Glomerular visceral epithelial cell (primary cell): ENCODE measurements around the gene FEM1B.

Experiments used
- DNase-seq: peaks from one replicate; pipeline ENCODE4 v3.0.0-alpha.2; 2016; ENCODE audit errors: extremely low spot score

FEM1B gene

DNA sequence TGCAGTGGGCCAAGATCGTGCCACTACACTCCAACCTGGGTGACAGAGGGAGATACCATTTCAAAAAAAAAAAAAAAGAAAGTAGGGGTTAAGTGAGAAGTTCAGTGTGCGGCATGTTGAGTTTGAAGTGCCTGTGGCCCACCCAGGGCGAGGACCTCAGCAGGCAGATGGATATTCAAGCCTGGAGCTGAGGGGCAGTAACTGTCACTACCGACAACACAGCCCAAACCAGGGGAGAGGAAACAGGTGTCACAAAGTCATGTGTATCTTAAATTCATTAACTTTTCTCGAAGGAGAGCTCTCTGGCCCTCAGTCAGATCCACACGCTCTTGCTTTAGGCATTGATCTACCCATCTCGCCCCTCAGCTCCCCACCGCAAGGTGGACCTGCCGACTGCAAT, 45.3 kb downstream of the FEM1B start:
- no peak for DNase-seq

DNA sequence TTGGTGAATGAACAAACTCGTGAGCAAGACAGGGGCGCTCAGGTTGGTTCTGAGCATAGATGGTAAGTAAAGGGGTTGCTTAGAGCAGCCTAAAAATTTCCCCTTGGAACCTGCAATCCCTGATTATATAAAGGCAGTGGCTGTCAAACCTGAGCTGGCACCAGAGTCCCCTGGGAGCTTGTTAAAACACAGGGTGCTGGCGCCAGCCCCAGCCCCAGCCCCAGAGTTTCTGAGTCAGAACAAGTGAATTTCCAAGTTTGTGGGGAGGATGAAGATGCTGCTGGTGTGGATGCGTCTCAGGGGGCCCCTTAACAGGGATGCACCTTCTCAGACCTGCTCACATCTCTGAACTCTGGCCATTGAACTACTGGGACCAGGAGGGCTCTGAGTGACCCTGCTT, 48.2 kb downstream of the FEM1B start:
- DNase-seq, result no peak

DNA sequence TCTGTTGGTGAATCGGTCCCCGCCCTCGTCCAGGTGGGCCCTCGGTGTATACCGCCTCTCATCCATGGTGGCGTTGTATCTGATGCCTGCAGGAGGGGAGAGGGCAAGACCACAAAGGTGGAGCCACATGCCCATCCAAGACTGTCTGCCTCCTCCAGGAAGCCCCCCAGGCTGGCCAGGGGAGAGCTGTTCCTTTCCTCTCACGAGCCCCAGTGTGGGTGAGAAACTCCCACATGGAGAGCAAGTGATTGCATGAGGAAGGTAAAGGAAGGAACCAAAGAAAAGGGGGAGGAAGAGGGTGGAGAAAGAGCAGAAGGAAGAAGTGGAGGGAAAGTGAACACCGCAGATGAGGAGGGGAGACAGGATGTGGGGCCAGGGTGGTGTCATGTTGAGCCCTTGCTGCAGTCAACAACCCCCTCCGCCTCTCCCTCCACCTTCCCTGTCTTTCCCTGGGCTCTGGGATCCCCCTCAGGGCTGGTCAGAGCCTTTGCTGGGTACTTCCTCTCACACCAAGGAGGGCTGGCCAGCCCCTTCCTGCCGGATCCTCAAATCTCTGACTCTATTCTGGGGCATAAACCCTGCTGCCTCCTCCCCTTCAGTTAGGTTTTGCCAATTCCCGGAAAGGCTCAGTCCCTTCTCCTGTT, 49.3 kb downstream of the FEM1B start:
- no peak for DNase-seq

DNA sequence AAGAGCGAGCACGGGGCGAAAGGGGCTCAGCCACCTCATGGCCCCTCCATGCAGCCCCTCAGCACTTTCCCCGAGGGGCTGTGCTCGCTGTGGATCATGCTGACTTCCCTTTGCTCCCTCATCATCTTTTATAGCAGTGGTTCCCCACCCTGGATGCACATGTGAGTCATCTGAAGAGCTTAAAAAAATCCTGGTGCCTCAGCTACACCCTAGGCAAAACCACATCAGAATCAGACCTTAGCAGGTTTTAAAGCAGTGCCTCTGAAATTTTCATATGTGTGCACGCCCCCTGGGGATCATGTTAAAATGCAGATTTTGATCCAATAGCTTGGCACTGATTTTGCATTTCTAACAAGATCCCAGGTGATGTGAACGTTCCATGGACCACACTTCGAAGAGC, 50.9 kb downstream of the FEM1B start:
- DNase-seq, result no peak

DNA sequence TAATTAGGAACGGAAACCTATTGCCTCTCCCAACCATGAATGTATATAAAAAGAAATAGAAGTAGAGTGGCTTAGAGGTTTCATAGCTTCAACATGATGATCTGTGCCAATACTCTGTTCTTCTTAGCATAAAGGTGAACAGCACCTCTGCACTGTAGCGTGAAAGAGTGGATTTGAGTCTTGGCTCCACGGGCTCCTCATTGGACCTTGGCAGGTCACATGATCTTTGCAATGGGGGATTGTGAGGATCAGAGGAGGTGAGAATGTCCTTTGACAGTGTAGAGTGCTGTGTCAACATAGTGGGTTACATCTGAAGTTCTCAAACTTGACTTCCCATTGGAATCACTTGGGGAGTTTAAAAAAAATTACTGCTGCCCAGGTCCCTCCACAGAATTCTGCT, 51.4 kb downstream of the FEM1B start:
- no peak for DNase-seq

DNA sequence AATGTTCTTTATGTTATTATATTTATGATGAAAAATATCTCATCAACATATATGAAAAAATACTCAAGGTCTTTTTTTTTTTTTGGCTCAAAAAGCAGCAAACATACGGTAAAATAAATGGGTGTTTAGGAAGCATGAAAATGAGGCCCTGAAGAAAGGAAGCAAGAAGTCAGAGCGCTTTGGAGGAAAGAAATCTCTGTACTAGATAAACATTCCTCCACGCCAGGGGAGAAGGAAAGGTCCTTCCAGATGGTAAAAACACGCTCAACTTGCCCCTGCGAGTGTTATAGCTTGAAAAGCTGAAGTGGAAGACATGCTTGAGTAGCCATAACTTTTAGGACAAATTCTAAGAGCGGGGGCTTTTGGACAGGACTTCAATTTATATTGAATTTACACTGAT, 52.9 kb downstream of the FEM1B start:
- no peak for DNase-seq

DNA sequence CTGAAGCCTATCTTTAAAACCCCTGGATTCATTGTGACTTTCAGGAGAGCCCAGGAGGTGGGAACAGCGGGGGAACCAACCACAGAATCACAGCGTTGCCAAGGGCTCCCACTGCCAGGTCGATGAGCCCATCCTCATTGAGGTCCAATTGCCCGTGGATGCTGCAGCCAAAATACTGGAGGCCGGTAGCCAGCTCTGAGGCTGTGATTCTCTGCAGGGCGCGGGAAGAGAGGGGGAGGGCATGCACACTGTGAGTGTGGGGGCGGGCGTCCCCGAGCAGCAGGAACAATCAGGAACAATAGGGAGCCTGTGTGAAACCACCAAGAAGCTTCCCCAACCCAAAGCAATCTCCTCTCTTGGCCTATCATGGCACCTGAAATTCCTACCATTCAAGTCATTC, 53.4 kb downstream of the FEM1B start:
- no peak for DNase-seq

DNA sequence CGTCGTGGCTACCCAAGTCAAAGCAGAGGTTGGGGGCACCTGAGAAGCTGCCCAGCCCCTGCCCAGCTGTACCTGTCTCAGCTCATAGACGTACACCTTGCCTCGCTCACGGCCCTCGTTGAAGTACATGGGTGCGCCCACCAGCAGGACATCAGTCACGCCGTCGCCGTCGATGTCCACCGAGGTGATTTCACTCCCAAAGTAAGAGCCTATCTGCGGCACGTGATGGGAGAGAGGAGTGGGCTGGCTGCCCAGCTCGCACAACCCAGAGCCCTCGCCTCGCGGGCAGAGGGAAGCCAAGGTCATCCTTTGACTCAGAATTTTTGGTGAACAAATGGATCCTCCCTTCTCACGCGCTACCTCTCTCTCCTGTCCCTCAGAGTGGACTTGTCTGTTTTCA, 54.7 kb downstream of the FEM1B start:
- no peak for DNase-seq

DNA sequence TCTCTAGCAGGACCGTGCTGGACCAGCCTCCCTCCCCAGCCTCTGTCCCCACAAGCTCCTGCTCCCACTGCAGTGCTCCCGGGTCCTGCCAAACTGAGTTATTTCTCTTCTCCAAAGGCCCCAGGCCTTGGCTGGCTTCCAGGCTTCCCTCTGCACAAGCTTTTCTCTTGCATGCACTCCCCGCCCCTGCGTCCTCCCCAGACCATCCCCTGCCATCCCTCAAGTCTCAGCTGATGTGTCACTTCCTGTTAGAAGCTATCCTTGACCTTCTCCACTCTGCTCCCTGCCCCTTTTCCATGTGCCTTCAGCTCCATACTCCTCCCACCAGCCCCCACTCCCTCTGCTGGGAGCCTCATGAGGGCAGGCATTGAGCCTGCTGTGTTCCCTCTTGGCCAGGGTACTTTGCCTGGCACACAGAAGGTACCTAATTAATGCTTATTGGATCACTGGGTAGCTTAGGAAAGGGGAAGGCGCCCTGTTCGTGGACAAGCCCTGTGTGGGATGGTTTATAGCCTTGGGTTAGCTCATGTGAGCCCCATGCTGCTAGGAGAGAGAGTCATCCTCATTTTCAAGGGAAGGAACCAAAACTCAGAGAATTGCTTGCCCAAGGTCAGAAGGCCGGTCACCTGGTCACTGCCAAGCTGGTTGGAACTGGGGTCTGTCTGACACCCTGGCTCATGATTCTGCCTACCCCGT, 56.4 kb downstream of the FEM1B start:
- DNase-seq, result peak; percentile 43

DNA sequence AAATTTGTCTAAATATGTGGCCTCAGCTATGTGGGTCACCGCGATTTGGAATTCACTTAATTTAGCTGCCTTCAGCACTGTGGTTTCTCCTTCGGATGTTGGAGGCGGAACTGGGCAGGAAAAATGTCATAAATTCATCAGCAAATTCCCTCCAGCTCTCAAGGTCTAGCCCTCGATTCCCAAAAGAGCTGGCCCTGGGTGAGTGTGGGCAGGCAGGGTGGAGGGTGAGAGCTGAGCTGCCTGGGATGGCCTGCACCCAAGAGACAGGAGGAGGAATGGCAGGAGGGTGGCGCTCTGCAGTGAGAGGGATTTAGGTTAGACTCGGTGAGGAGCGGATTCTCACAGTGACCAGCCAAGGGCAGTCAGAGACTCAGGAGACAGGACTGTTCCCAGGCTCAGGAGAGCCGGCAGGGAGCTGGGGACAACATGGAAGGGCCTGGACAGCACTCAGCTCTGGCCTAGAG, 57.1 kb downstream of the FEM1B start:
- DNase-seq, result peak; percentile 33

DNA sequence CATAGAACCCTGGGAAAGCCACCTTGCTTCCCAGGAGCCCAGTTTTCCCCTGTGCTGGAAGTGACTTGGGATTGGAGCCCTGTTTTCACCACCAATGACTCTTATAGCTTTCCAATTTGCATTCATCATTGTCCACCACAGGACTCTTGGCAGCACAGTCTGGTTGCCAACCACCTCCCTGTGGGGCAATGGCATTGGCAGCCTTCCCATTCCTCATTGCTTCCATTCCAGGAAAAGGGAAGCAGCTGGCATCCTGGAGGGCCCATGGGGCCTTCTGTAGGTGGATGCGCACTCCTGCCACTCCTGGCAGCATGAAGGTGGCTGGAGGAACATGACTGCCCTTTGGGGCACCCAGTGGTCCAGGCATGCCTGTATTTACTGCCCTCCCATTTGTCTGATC, 57.7 kb downstream of the FEM1B start:
- peak; percentile 90 for DNase-seq

DNA sequence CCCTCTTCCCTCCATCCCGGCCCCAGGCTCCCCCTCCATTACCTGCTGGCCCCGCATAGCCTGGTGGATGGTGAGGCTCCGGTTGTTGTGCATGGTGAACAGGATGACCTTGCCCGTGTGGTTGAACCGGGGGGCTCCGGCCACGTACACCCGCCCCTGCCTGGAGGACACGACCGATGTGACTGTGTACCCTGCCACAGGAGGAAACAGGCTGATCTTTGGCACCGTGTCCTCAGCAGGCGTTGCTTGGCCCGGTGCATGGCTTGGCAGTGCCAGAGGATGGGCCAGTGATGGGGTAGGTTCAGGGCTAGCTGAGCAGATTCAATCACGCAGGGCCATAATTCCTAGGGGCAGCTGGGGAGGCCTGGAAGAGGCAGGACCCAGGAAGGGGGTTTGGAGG, 58.1 kb downstream of the FEM1B start:
- DNase-seq, result no peak

DNA sequence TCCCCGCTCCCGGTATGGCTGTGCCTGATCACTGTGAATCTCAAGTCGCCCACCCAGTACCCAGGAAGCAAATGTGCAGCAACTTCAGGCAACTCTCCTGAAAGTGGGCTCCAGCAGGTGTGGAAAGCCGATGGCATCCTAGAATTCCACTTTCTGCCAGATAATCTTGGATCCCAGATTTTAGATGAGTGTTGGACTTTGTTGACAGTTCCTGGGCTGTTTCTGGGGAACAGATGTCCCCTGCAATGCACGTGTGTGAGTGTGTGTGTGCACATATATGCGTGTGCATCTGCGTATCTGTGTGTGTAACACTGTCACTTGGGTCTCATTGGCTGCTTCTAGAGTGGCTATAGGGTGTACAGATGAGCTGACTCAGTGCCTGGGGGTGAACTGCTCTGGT, 59.0 kb downstream of the FEM1B start:
- DNase-seq, result no peak

DNA sequence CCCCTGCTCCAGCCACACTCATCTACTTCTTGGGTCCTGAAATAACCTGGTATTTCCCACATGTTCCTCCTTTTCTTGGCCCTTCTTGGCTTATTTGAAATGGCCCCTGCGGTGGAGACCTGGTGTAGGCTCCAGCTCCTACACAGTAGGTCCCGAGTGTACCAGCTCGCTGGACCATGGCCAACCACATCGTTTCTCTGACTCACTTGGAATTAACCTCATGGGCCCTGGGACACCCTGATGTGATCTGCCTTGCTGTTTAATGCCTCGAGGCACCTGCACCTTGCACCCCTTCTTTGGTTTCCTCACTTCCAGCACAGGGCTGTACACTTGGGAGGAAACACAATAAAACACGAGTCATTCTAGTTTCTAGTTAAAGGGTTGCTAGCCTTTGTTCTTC, 60.3 kb downstream of the FEM1B start:
- peak; percentile 59 for DNase-seq

DNA sequence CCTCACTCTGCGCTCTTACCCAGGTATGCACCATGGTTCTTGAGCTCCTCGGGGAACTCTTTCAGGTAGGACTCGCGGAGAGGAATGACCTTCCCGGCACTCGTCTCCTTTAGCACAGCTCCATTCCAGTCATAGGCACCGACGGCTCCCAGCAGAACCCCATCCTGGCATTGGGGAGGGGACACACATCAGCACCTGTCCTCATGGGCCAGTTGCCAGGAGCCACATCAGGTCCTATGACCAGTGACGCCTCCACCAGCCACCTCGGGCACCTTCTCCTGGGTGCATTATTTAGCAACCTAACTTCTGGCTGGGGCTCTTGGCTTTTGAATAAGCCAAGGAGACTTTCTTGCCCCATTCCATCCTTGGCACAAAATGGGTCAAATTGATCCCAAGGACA, 61.9 kb downstream of the FEM1B start:
- no peak for DNase-seq

DNA sequence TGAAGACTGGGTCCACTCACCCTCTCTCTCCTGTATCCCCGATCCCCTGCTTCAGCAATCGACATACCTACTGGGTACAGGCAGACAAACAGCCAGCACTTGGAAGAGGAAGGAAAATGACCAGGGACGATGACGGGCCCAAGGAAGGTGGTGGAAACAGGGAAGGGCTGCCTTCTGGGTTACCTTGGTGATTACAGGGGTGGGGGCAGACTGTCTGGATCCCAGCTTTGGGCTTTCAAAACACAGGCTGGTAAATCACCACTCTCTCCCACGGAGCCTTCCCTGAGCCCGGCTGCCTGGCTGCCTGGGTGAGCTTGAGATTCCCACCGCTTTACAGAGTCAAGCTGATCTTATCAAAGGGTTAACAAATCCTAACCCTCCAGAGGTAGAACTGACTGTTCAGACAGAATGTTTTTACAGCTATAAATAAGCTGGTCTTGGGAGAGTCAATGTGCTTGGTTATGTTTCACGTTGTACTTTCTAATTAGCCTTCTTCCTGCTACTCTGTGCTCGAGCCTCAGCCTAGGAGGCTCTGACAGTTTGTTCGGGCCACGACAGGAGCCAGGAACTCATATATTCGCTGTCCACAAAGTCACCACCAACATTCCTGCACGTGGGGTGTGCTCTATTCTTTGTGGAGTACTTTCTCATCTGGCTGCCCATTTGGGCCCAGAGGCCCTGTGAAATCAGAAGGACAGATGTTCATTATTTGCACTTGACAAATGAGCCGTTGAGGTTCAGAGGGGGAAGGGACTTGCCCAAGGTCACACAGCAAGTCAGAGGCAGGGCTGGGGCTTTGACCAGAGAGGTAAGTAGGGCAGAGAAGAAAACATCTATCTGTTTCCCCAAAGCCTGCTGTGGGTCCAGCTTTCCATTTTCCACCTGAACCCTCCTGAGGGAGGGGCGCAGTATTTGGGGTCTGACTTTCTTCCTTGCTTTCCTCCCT, 63.5 kb downstream of the FEM1B start:
- no peak for DNase-seq

DNA sequence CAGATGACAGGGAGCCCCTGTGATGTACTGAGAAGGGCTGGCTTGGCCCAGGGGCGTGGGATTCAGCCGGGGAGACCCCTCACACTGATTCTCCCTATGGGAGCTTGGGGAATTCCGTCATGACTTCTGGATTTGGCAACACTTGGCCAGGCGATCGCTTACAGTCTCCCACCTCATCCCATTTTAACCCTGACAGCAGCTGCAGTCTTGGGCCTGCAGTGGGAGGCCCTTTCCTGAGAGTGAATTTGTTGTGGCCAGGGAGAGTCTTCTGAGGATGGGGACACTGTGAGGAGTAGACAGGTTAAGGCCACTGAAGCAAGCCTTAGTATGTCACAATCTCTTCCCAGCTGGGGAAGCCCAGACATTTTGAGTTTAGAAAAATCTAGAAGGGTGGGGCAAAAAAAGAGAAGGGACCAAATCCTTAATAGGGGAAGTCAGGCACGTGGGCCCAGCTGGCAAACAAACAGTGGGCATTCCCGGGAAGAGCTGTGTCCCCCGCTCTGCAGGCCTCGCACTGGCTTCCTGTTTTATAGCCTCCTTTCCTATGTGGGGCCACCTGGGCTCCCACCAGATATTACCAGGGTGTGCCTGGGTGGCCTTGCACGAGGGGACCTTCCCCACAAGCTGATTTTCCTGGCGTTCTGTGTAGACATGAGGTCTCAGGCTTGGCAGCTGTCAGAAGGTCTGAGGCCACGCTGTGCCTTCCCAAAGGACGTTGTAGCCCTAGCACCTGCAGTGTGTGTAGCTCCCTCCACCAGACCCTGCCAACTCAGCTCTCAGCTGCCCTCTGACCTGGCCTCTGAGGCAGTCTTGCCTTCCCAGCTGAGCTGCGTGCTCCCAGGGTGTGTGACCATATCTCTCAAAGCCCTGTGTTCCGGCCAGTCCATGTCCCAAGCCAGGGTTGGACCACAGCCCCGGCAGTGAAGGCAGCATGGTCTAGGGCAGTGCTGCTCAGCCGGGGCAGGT, 64.5 kb downstream of the FEM1B start:
- no peak for DNase-seq

DNA sequence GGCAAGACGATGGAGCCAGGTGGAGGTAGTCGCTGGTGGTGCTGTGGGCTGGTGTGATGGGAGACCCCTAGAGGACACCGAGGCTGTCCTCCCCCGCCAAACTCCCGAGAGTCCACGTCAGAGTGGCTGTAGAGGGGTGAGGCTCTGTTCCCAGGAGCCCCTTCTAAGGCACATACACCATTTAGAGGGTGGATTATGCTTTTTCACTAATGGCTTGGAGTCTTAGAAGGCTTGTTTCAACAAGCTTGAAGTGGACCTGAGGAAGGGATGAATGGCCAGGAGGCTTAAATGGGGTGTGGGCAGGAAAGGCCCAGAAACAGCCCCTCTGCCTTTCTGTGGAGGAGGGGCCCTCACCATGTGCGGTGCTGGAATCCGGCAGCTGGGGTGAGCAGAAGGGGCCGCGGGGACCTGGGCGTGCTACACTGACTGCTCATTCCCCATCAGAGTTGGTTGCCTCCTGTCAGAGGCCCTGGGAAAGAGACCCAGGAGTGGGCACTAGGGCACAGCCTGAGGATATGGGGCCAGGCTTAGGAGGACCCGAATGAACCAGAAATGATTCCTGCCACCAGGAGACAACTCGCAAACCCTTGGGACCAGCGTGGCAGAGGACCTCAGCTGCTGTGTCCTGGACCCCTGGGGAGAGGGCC, 66.2 kb downstream of the FEM1B start:
- no peak for DNase-seq

DNA sequence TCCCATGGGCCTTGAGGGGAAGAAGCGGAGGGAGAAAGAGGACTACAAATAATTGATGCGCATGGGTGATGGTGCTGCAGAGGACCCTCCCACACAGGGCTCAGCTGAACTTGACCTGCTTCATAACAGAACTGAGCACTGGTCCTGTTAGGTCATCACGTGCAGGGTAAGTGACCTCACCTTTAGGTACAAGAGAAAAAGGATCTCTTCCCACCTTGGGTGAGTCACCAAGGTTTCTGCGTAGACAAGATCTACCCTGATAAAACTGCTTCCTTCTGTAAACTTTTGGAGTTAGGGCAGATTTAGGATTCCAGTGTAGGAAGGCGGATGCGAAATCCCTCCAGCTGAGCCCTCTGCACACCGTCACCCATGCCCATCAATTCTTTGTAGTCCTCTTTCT, 67.1 kb downstream of the FEM1B start:
- no peak for DNase-seq
